ENCODE measurements around the gene SPAG17.

SPAG17 gene

DNA sequence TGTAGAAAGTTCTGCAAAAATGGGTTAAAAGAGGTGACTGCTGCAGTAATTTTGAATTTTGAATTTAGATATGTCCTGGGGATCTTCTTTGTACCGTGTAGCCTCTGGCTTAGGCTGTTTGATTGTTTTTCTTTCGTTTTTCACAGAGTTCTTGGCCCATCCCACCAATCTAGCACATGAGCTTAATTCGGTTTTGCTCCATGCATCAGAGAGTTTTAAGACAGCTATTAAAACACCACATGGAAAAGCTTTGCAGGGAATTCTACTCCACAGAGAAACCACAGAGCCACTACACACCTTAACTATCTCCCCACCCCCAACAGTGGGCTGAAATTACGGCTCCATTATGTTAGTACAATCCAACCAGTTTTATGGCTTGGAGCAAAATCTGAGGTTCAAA is 25.5 kb downstream of the SPAG17 start:
- DNase-seq: no peak

DNA sequence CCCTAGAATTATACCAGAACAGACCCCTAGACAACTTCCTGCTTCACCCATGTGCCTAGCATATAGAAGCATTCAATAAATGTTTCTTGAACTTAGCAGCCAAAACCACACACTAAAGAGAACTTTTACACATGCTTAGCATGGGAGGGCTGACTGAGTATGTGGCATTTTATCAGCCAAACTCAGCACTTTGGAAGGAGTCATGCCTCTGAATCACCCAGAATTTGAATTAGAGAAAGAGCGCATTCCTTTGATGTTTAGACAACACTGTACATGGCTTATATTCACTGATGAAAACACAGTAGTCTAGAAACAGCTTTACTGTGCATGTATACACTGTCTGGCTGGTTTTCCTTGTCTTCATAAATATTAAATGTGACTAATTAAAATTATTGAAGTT is 26.1 kb downstream of the SPAG17 start:
- DNase-seq: no peak

DNA sequence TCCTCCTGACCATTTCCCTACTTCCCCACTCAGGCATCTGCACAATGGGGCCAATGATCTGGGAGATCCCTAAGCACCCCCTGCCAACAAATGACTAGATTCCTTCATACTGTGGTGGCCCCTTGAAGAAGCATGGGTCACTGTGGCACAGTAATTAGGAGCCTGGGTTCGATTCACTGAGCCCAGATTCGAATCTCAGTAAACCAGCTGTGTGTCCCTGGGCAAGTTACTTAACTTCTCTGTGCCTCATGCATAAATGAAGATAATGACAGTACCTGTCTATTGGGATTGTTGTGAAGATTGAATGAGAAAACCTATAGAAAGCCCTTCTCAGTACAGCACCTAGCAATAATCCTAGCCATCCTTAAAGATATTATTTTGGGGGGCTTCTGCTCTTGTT is 27.5 kb downstream of the SPAG17 start:
- no peak for DNase-seq

DNA sequence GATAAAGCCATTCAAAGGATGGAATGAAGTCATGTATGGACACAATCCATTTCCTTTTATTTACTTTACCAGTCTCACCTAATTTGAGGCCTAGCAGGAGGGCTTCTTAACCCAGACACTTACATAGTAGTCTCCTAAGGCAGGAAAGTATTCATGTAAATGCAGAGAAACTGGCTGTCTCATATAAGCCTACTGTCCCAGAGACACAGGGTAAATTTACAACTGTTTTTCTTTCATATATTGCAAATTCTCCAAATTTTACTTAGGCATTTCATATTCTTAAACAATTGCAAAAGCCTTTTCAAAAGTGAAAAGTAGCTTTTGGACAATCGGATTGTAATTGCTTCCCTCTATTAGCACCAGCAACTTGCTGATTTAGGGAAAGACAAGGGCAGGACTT is 29.9 kb downstream of the SPAG17 start:
- DNase-seq: no peak

DNA sequence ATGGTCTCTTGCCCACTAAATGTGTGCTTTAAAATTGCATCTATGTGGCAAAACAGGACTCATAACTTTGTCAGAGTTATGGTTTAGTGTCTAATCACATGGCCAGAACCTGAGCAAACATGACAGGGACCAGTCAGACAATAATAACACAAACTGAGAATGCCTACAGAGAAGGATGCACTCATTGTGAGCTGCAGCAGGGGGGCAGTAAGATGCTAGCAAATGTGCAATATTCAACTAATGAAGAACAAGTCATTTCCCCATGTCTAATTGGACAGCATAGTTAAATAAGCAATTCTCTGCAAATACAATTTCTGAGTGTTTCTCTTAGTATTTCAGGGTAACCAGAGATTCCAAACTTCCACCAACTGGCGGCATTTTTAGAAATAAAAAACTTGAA is 30.8 kb downstream of the SPAG17 start:
- no peak for DNase-seq

DNA sequence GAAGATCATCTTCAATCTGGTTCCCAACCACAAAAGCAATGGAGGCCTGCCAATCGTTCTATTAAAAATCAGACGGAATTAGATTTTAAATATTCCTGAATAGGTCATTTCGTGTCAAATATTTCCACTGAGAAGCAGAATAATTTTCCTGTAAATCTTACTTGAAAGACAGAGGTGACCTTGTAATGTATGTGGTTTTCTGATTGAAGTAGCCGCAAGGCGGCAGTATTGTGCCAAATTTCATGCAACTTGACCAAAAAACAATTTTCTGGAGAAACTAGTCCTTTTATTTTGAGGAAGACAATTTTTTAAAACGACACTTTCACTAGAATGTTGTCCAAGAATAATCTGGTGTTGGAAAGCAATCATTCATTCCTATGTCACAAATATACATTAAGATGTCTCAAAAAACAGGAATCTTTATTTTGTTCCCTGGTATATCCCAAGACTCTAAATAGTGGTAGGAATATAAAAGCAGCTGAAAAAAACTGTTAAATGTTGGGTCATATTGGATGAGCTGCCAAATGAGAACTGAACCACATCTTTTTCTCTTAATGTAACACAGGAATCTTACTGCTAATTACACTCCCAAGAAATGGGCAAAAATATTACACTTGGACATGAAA is 33.6 kb downstream of the SPAG17 start:
- no peak for DNase-seq

DNA sequence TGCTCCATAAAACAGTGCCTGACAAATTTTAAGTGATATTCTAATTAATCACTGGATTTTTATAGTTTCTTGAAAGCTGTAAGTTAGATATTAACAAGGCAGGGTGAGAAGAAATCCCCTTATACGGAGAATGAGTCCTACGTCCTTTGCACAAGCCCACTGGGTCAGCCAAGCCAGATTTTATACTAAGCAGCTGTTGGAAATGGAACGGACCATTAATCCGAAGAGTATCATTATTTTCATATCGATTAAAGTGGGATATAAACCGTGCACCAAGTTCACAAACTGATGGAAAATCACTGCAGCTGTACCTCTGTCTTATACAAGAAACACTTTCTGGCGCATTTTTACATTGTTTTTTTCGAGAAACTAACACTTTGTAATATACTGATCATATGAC is 35.2 kb downstream of the SPAG17 start:
- DNase-seq: no peak

DNA sequence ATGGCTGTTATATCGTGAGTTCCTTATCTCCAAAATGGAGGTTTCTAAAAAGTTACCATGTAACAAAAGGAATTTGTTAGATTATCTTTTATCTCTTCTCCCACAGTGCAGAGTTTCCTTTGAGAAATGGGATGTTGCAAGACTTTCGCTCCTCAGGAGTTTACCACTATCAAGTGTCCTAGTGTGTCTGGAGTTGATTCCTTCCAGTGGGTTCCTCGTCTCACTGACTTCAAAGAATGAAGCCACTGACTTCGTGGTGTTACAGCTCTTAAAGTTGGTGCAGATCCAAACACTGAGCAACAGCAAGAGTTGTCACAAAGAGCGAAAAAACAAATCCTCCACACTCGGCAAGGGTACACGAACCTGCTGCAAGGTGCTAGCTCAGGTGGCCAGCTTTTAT is 37.0 kb downstream of the SPAG17 start:
- DNase-seq: no peak

DNA sequence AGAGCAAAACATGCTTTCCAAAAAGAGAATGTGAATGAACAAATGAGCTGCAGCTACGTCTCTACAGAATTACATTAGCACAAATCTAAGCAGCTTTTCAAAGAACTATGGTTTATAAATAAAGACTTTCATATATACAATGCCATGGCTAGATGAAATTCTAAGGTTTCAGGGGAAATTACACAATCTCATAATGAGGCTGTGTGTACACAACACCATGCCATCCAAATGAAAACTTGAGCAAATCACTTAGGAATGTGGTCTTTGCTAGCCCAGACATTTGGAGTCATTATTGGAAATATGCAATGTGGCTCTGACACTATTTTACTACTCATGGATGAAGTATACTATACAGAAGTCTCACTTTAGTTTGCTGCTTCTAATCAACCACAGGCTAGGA is 37.5 kb downstream of the SPAG17 start:
- DNase-seq: no peak

DNA sequence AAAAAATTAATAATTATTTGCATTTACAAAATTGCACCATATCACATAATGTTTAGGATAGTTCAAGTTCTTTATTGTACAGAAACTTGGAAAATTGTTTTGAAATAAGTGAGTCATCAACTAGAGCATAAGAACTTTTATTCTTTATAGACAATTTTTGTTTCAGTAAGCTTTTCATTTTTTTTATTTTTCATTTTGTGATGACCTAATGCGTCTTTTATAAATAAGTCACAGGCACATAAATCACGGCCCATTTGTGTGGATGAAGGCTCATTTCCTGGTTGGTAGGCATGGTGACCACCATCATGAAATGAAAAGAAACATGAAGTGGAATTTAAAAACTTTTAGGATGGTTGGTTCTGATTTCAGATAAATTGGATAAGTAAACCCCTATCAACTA is 39.3 kb downstream of the SPAG17 start:
- no peak for DNase-seq

DNA sequence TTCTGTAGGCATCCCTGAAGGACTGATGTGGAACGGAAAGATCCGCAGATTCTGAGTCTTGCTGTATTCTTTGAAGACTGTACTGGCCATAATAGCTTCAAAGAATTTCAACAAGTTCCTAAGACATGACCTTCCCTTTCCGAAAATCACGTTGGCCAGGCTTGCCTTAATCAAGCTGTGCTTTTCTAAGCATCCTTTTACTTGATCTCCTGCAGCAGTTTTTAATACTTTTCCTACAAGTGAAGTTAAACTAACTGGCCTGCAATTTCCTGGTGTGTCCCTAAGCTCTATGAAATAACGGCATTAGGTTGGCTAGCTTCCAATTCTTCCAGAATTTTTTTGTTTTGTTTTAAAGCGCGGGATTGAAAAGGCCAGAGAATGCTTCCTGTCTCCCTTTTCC is 40.3 kb downstream of the SPAG17 start:
- DNase-seq: no peak

DNA sequence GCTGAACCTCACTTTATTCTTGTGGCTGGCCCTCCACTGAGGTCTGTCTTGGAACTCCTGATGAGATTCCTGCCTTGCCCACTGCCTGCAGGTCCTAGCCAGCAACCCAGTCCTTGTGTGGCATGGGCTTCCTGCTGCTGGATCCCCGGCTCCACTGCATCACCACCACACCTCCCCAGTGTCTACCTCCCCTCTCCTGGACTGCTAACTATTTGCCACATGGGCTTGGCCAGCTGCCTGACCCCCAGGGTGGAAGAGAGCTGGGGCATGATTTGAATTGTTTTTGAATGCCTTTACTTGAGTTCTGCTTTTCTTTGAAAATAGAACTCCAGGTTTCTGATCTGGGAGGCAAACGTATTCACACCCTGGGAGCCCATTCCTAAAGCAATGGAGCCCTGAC is 41.2 kb downstream of the SPAG17 start:
- no peak for DNase-seq

DNA sequence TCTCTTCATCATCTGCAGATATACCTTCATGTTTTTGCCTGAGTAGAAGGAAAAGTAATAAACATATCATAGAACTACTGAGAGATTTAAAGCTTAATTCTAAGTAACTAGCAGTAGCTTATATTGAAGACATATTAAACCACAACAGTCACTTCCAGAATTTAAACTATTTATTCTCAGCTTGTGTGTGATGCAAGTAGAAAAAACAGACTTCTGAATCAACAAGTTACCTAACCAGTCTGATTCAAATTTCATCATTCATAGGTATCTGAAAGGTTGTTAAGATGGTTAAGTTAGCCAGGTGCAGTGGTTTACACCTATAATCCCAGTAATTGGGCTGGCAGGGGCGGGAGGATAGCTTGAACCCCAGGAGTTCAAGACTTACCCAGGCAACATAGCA is 41.9 kb downstream of the SPAG17 start:
- no peak for DNase-seq

DNA sequence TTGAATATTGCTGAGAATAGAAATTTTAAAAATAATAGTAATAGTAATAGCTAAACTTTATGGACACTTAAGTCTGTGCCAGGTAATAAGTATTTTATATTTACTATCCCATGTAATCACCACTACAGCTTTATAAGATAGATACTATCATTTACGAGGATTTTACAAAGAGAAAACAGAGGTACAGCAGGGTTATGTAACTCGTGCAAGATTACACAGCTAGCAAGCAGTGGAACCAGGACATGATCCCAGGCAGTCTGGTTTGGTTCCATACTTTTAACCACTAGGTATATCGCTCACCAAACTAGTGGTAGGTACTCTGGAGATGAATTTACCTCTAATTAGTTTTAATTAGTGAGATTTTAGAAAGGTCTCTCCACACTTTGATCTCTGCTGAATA is 42.5 kb downstream of the SPAG17 start:
- no peak for DNase-seq

DNA sequence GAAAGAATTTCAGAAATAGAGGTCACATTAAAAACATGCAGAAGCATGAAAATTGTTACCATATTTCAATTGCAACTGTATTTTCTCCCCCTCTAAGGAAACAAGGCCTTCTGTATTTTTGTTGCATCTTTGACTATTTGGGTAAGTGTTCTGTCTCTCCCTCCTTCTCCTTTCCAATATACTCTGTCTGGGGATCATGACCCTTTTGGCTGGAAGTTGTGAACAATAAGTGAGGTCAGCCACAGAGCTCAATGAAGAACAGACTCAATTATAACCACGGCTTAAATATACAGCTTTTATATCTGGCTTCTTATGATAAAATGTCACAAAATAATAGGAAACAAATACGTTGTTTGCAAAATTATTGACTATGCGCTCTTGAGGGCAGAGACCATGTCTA is 47.1 kb downstream of the SPAG17 start:
- DNase-seq: no peak

DNA sequence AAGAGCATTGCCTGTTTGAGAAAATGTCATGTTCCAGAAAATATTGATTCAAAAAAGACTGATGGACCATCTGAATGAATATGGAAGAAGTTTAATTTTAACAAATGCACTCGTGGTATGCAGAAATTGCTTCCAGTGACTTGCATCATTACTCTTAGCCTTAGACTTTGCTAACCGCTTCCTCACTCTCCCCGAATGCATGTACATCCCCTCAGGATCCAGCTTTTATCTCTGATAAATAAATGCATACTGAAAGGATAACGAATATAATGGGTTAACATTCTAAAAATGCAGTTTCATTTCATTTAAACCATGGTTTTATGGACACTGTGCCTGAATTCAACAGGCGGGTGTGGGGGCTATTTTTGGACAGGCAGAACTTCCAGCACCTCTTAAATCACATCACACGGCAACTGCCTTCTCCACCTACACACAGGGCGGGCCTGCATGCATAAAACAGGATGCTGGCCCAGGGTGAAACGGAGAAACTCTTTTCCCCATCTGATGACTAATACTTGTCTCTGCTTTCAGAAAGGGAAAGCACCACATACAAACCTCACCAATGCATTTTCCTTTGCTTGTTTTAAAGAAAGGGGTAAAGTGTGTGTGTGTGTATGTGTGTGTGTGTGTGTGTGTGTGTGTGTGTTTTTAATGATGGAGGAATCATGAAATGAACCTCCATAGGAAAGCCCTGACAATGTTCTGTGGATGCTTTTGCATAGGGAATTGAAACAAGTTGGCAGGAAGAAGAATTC is 48.7 kb downstream of the SPAG17 start:
- DNase-seq: no peak

DNA sequence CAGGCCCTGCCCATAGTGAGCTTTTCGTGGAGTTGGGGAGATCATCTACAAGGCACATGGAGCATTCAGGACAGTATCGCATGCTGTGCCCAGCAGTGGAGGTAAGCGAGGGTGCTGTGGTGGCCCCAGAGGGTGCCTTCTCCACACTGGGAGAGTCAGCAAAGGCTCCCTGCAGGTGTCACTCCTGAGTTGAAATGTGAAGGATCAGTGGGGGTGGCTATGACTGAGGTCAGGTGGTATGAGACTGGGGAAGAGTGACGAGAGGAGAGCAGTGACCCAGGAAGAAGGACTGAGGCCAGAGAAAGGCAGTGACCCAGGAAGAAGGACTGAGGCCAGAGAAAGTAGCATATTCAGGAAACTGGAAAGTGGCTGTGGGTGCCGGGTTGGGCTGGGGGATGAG is 53.0 kb downstream of the SPAG17 start:
- DNase-seq: no peak

DNA sequence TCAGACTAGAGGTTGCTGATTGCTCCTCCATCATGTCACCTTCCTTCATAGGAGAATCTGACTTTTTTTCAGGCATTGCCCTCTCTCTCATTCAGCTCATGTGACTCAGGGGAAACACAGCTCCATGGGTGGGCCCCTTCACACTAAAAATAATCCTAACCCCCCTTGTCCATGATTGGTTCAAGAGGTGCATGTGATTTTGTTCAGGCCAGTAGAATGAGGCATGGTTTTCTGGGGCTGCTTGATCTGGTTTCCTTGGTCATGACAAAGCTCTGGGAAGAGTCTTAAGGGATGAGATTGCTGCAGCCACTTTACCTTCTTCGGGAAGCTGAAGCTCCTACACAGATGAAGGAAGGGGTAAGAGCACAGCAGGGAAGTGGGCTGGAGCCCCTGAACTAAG is 56.3 kb downstream of the SPAG17 start:
- DNase-seq: no peak

DNA sequence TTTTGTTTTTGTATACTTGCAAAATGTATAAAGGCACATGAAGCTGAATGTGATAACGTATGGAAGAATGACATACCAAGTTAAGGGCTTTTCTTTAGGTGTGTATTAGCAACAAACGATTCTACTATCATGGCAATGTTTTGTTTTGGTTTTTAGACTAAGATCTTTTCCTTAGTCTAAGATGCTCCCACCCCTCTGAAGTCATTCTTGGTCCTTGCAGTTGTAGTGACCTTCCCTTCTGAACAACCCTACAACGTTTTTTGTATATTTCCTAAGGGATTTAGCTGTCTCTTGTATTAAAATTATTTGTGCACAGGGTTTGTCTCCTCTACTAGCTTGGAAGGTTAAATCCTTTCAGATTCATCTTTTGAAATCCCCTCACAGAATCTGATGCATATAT is 61.0 kb downstream of the SPAG17 start:
- no peak for DNase-seq

DNA sequence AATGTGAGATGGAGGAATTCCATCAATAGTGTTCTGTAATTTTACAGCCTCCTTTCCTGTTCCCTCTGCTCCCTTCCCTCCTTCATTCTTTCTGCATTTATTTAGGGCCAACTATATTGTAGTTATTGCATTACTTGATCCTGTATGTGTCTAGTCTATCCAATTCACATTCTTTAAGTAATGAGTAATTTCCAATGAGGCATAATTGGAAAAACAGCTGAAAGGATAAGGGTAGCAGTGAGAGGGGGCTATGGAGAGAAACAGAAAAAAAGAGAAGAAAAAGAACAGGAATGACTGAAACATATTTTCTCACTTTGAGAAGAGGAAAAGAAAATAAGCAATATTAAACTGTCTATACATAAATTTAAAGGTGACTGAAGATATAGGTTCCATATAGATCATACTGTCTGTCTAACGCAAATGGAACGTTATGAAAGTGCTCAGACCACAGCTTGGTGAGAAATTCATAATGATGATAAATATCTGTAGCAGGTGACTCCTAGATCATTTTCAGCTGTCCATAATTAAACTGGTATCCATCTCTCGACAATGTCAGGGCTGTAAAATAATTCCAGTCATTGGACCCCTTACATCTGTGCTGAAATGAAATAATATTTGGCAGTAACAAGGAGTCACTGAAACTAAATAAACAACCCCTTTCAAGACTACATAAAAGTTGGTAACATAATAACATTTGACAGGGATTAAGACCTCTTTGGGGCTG is 61.8 kb downstream of the SPAG17 start:
- DNase-seq: no peak

DNA sequence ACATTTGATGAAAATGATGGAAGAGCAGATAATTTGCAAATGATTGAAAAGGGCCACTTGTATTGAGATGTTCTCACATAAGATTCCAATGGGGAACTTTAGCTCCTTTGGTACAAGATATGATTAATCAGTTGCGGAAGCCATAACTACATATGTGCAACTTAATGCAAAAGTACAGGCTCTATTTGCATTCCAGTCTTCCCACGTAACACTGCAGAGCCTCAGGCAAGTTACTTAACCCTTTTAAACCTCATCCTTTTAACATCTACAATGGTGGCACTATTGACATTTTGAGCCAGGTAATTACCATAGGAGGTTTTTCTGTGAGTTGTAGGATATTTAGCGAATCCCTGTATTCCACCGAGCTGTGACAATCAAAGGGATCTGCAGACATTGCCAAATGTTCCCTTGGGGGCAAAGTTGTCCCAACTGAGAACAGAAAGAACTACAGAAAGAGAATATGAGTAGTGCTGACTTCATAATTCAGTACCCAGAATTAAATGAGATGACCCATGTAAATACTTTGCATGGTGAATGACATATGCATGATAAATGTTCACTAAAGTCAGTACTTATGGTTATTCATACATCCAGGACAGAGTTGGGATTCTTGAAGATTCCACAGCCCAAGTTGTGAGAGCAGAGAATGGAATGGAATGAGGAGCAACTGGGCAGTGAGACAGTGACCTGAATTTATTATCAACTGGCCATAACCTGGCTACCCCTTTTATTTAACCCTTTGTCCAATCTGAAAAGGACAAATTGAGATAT is 62.6 kb downstream of the SPAG17 start:
- no peak for DNase-seq

DNA sequence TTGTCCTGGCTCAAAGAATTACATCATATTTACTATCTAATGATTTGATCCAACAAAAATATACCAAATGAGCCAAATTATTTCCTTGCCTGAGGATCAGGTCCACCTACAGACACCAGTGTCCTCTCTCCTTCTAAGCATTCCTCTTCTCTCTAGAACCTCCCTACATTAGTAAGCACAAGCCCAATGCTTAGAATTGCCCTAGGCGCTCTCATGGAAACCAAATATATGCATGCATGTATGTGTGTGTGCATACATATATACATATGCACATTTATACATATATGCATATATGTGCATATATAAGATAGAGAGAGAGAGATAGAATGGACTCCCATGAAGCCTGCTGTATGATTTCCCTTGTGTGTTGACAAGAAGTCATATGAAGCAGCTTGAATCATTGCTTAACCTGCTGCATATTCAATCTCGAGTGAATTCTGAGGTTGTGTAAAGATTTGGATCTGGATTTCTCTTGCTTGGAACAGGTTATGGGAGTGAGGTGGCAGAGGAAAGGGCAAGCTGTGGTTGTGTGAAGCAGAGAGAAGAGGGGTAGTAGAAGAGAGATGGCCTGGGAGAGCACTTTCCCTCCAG is 66.1 kb downstream of the SPAG17 start:
- no peak for DNase-seq

DNA sequence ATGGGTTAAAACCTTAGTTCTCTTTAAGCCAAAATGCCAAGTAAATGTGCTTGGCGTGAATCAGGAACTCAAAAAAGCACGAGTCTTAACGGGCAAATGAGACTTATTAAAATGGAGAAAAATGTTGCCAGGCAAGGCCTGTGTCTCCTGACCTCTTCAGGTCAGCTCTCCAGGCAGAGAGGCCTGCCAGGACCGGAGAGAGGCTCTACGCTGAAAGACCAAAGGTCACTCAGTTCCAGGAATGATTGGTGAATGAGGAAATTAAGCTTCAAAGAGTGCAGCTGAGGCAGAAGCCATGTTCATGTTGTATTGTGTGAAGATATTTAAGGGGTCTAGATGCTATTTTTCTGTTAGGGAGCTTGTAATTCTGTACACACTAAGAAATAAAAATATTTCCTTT is 66.6 kb downstream of the SPAG17 start:
- DNase-seq: no peak
